Immature natural killer cell (primary cell): Measurements from ENCODE around the gene KANK3. TPM values are rescaled to one million over a fixed set of nuclear protein-coding genes. Genes with fewer than 3 reads are reported as not detected.
"Not testable (repeated sequence)": the region's sequence is repeated elsewhere in the genome, so short reads cannot be mapped to it uniquely, and the experiment has no call there.

Experiments
- DNase-seq, 3 donors: peaks; one replicate each; pipeline ENCODE4 v3.0.0; 2022; ENCODE audit warnings: mixed read lengths in 1 of 3
- H3K27ac Mint-ChIP-seq, 6 donors: one replicate each; pipeline ENCODE4 v1.8.0; 2020; ENCODE audit warnings: mixed read lengths in 6 of 6, mild to moderate bottlenecking in 5 of 6, inconsistent platforms in 4 of 6, moderate library complexity in 3 of 6
- H3K27me3 Mint-ChIP-seq, 3 donors: one replicate each; pipeline ENCODE4 v1.8.0; 2020 to 2021; ENCODE audit warnings: low read depth in 3 of 3, mild to moderate bottlenecking in 3 of 3, mixed read lengths in 3 of 3, moderate library complexity in 3 of 3, inconsistent platforms in 1 of 3
- H3K36me3 Mint-ChIP-seq, 3 donors: one replicate each; pipeline ENCODE4 v1.8.0; 2020; ENCODE audit warnings: mixed read lengths in 3 of 3, inconsistent platforms in 2 of 3, mild to moderate bottlenecking in 2 of 3
- H3K4me1 Mint-ChIP-seq, 2 donors: one replicate each; pipeline ENCODE4 v1.8.0; 2020; ENCODE audit warnings: inconsistent platforms in 2 of 2, mild to moderate bottlenecking in 2 of 2, mixed read lengths in 2 of 2, moderate library complexity in 1 of 2
- H3K4me3 Mint-ChIP-seq, 5 donors: one replicate each; pipeline ENCODE4 v1.8.0; 2020; ENCODE audit warnings: mild to moderate bottlenecking in 5 of 5, mixed read lengths in 5 of 5, inconsistent platforms in 3 of 5, moderate library complexity in 3 of 5
- H3K9me3 Mint-ChIP-seq, 6 donors: one replicate each; pipeline ENCODE4 v1.8.0; 2020; ENCODE audit warnings: mild to moderate bottlenecking in 6 of 6, mixed read lengths in 6 of 6, inconsistent platforms in 4 of 6, moderate library complexity in 3 of 6
- polyA plus RNA-seq, 3 donors: library from polyadenylated mRNA; unstranded; fragments of 300-500 nt; fragmentation: Illumina TruSeq; gene quantifications; one replicate each; pipeline ENCODE4 v1.2.3, GENCODE V29; 2021

KANK3 gene
- polyA plus RNA-seq, 3 donors from 2014 or later: 4.8 to 8.0 (median 5.3) TPM

- DNase-seq, H3K9me3 Mint-ChIP-seq, H3K4me1 Mint-ChIP-seq, H3K27ac Mint-ChIP-seq, H3K27me3 Mint-ChIP-seq, H3K4me3 Mint-ChIP-seq: not testable (repeated sequence)
- H3K36me3 Mint-ChIP-seq: peaks cover 0 to 14% (median 13%) of the 10 kb centered on the region in 3 donors
Measured at GRCh38 chr19:8379156-8379891, 36.3 kb upstream of the KANK3 start.

- Mint-ChIP-seq H3K27me3 (peaks cover 0 to 2% (median 0%) of the 10 kb centered on the region in 3 donors), H3K36me3 (peaks cover 0 to 14% (median 13%) of the 10 kb centered on the region in 3 donors), H3K27ac (no peak overlapping the region), H3K4me3 (no peak overlapping the region), H3K9me3 (peaks cover 0 to 2% (median 0%) of the 10 kb centered on the region in 6 donors), H3K4me1 (no peaks in the 10 kb centered on the region)
- no peak for DNase-seq
Measured at GRCh38 chr19:8377598-8377997, 34.5 kb upstream of the KANK3 start.

GRCh38 chr19:8376373-8376974 is 33.4 kb upstream of the KANK3 start:
- not testable (repeated sequence) for DNase-seq, H3K4me3 Mint-ChIP-seq, H3K27ac Mint-ChIP-seq, H3K27me3 Mint-ChIP-seq, H3K4me1 Mint-ChIP-seq, H3K9me3 Mint-ChIP-seq
- H3K36me3 Mint-ChIP-seq: peaks cover 0 to 14% (median 13%) of the 10 kb centered on the region in 3 donors

GRCh38 chr19:8375766-8376165 is 32.7 kb upstream of the KANK3 start:
- H3K9me3 Mint-ChIP-seq, H3K27ac Mint-ChIP-seq, H3K4me1 Mint-ChIP-seq, H3K4me3 Mint-ChIP-seq, H3K27me3 Mint-ChIP-seq, DNase-seq: not testable (repeated sequence)
- peaks cover 0 to 14% (median 13%) of the 10 kb centered on the region in 3 donors for H3K36me3 Mint-ChIP-seq

- no peaks in the 10 kb centered on the region for H3K27me3 Mint-ChIP-seq
- peaks cover 0 to 2% (median 0%) of the 10 kb centered on the region in 6 donors for H3K9me3 Mint-ChIP-seq
- DNase-seq: no peak
- no peaks in the 10 kb centered on the region for H3K4me1 Mint-ChIP-seq
- no peak overlapping the region for H3K27ac Mint-ChIP-seq
- no peak overlapping the region for H3K4me3 Mint-ChIP-seq
- H3K36me3 Mint-ChIP-seq: peaks cover 0 to 9% (median 7%) of the 10 kb centered on the region in 3 donors
Measured at GRCh38 chr19:8373867-8374813, 31.1 kb upstream of the KANK3 start.

- H3K36me3 Mint-ChIP-seq: no peaks in the 10 kb centered on the region
- H3K4me3 Mint-ChIP-seq: no peak overlapping the region
- H3K4me1 Mint-ChIP-seq: no peaks in the 10 kb centered on the region
- no peaks in the 10 kb centered on the region for H3K9me3 Mint-ChIP-seq
- peaks cover 0 to 6% (median 3%) of the 10 kb centered on the region in 3 donors for H3K27me3 Mint-ChIP-seq
- no peak for DNase-seq
- H3K27ac Mint-ChIP-seq: no peak overlapping the region
Measured at GRCh38 chr19:8371011-8371804, 28.1 kb upstream of the KANK3 start.

GRCh38 chr19:8370176-8371010 is 27.3 kb upstream of the KANK3 start:
- DNase-seq: no peak
- H3K9me3 Mint-ChIP-seq: no peaks in the 10 kb centered on the region
- no peak overlapping the region for H3K27ac Mint-ChIP-seq
- no peak overlapping the region for H3K4me3 Mint-ChIP-seq
- H3K36me3 Mint-ChIP-seq: no peaks in the 10 kb centered on the region
- H3K27me3 Mint-ChIP-seq: peaks cover 3 to 10% (median 3%) of the 10 kb centered on the region in 3 donors
- no peaks in the 10 kb centered on the region for H3K4me1 Mint-ChIP-seq

GRCh38 chr19:8367327-8368001 is 24.4 kb upstream of the KANK3 start:
- Mint-ChIP-seq H3K4me3 (no peak overlapping the region), H3K27me3 (peaks cover 4 to 13% (median 8%) of the 10 kb centered on the region in 3 donors)

GRCh38 chr19:8366961-8367326 is 23.9 kb upstream of the KANK3 start:
- DNase-seq: no peak
- Mint-ChIP-seq H3K36me3 (no peaks in the 10 kb centered on the region), H3K4me3 (no peak overlapping the region), H3K27me3 (peaks cover 6 to 15% (median 13%) of the 10 kb centered on the region in 3 donors), H3K4me1 (peaks cover 7% of the 10 kb centered on the region in 2 donors), H3K9me3 (no peaks in the 10 kb centered on the region), H3K27ac (no peak overlapping the region)

More at GRCh38 chr19:8367327-8368001, 24.4 kb upstream of the KANK3 start:
- H3K4me1 Mint-ChIP-seq: peaks cover 7% of the 10 kb centered on the region in 2 donors
- H3K9me3 Mint-ChIP-seq: no peaks in the 10 kb centered on the region
- no peak for DNase-seq
- no peaks in the 10 kb centered on the region for H3K36me3 Mint-ChIP-seq
- H3K27ac Mint-ChIP-seq: no peak overlapping the region

- no peak for DNase-seq
- Mint-ChIP-seq H3K4me1 (peaks cover 7% of the 10 kb centered on the region in 2 donors), H3K9me3 (no peaks in the 10 kb centered on the region), H3K36me3 (no peaks in the 10 kb centered on the region), H3K27me3 (peaks cover 6 to 15% (median 15%) of the 10 kb centered on the region in 3 donors), H3K4me3 (no peak overlapping the region), H3K27ac (no peak overlapping the region)
Measured at GRCh38 chr19:8366121-8366581, 23.1 kb upstream of the KANK3 start.

- peak within 1 kb of the TSS; percentile 66 to 92 (median 83) for H3K4me3 Mint-ChIP-seq
- no peaks in the 10 kb centered on the region for H3K9me3 Mint-ChIP-seq
- H3K4me1 Mint-ChIP-seq: peaks cover 7% of the 10 kb centered on the region in 2 donors
- H3K27me3 Mint-ChIP-seq: peaks cover 10 to 23% (median 15%) of the 10 kb centered on the region in 3 donors
- no peaks in the 10 kb centered on the region for H3K36me3 Mint-ChIP-seq
- DNase-seq: peak in 1 of 3 donors; percentile 17
- H3K27ac Mint-ChIP-seq: peak within 1 kb of the TSS in 4 of 6 donors; percentile 11 to 81 (median 38)
Measured at GRCh38 chr19:8363803-8364771, 21.0 kb upstream of the KANK3 start, which contains the start of gene ANGPTL4. Gene ANGPTL4 (plus strand): TSS chr19:8364155. CDS start chr19:8364322, 167 bp downstream.
